Forelimb muscle (tissue), 1 donor: ENCODE measurements around the gene RPS6KA1. TPM values are rescaled to one million over a fixed set of nuclear protein-coding genes. Genes with fewer than 3 reads are reported as not detected.
"Not testable (repeated sequence)": the region's sequence is repeated elsewhere in the genome, so short reads cannot be mapped to it uniquely, and the experiment has no call there.

Experiments
- DNase-seq: peaks from one replicate; pipeline ENCODE4 v3.0.0-alpha.2; 2013; ENCODE audit warnings: low read depth
- polyA plus RNA-seq: library from polyadenylated mRNA; unstranded; fragments of 120-200 nt; gene quantifications from one replicate; pipeline ENCODE4 v1.2.1, GENCODE V29; 2013; ENCODE audit not compliant: insufficient read length

The RPS6KA1 gene
- polyA plus RNA-seq, result 5.9 TPM

GRCh38 chr1:26529655-26530409, at the start of gene RPS6KA1:
Gene RPS6KA1, plus strand, starts transcription at chr1:26529761. Its CDS starts 160 bp downstream, at chr1:26529921.
- no peak for DNase-seq

GRCh38 chr1:26482921-26483320, 46.6 kb upstream of the RPS6KA1 start:
- DNase-seq, result no peak

GRCh38 chr1:26483980-26484379, 45.6 kb upstream of the RPS6KA1 start:
- DNase-seq, result no peak

GRCh38 chr1:26490155-26490554, 39.4 kb upstream of the RPS6KA1 start:
- DNase-seq, result no peak

- no peak for DNase-seq
Measured at GRCh38 chr1:26493267-26493666, 36.3 kb upstream of the RPS6KA1 start.

- no peak for DNase-seq
Measured at GRCh38 chr1:26493938-26494337, 35.6 kb upstream of the RPS6KA1 start.

GRCh38 chr1:26496861-26497260, 32.7 kb upstream of the RPS6KA1 start:
- no peak for DNase-seq

GRCh38 chr1:26498894-26499293, 30.7 kb upstream of the RPS6KA1 start:
- no peak for DNase-seq

- DNase-seq, result no peak
Measured at GRCh38 chr1:26500488-26501175, 28.9 kb upstream of the RPS6KA1 start.

- DNase-seq, result not testable (repeated sequence)
Measured at GRCh38 chr1:26510711-26511110, 18.9 kb upstream of the RPS6KA1 start.

- not testable (repeated sequence) for DNase-seq
Measured at GRCh38 chr1:26515836-26516235, 13.7 kb upstream of the RPS6KA1 start.

- DNase-seq, result no peak
Measured at GRCh38 chr1:26516987-26517765, 12.4 kb upstream of the RPS6KA1 start.

- no peak for DNase-seq
Measured at GRCh38 chr1:26517766-26518049, 11.9 kb upstream of the RPS6KA1 start.

- DNase-seq, result no peak
Measured at GRCh38 chr1:26518355-26518754, 11.2 kb upstream of the RPS6KA1 start.

- no peak for DNase-seq
Measured at GRCh38 chr1:26520339-26520738, 9.2 kb upstream of the RPS6KA1 start.

GRCh38 chr1:26521669-26522030, 7.9 kb upstream of the RPS6KA1 start:
- no peak for DNase-seq

GRCh38 chr1:26522073-26522472, 7.5 kb upstream of the RPS6KA1 start:
- DNase-seq, result no peak

- no peak for DNase-seq
Measured at GRCh38 chr1:26524181-26524580, 5.4 kb upstream of the RPS6KA1 start.

- no peak for DNase-seq
Measured at GRCh38 chr1:26526287-26526686, 3.3 kb upstream of the RPS6KA1 start.

GRCh38 chr1:26529405-26529654, 231 bp upstream of the RPS6KA1 start:
- DNase-seq, result no peak

GRCh38 chr1:26530410-26530894, 891 bp downstream of the RPS6KA1 start:
- no peak for DNase-seq

- no peak for DNase-seq
Measured at GRCh38 chr1:26530895-26531598, 1.5 kb downstream of the RPS6KA1 start.
